Inflammatory macrophage treated with lipopolysaccharide for 1 hour (primary cell): ENCODE measurements around the gene MFNG.
"Not testable (repeated sequence)": the region's sequence is repeated elsewhere in the genome, so short reads cannot be mapped to it uniquely, and the experiment has no call there.

Experiments
- DNase-seq, 2 donors: peaks; one replicate each; pipeline ENCODE4 v3.0.0-alpha.2; 2020 to 2022

MFNG gene

DNA sequence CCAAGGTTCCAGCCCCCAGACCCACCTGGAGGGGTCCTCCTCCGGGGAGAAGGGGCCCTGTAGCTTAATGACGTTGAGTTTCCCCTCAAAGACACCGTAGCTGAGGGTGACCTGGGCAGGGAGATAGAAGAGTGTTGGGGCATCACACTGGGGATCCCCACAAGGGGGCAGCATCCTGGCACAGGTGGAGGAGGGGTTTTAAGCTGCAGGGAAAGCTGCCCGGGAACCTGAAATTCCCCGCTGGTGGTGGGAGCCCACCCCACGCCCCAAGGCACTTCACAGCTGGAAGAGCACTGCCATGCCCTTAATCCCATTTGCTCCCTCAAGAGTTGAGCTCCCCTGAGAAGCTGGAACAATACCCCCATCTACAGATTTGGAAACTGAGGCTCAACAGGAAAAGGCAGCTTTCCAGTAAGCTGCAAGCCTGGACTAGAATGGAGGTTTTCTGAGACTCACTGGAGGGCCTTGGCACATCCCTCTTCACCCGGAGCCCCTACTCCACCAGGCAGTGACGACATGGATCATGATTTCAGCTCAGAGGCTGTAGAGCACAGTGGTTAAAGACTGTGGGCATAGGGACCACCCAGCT, 13.7 kb downstream of the MFNG start:
- DNase-seq: peak in 1 of 2 donors; percentile 41

GRCh38 chr22:37471727-37472417, 14.3 kb downstream of the MFNG start:
- no peak for DNase-seq

- no peak for DNase-seq
Observed at GRCh38 chr22:37470087-37470445, 16.1 kb downstream of the MFNG start.

DNA sequence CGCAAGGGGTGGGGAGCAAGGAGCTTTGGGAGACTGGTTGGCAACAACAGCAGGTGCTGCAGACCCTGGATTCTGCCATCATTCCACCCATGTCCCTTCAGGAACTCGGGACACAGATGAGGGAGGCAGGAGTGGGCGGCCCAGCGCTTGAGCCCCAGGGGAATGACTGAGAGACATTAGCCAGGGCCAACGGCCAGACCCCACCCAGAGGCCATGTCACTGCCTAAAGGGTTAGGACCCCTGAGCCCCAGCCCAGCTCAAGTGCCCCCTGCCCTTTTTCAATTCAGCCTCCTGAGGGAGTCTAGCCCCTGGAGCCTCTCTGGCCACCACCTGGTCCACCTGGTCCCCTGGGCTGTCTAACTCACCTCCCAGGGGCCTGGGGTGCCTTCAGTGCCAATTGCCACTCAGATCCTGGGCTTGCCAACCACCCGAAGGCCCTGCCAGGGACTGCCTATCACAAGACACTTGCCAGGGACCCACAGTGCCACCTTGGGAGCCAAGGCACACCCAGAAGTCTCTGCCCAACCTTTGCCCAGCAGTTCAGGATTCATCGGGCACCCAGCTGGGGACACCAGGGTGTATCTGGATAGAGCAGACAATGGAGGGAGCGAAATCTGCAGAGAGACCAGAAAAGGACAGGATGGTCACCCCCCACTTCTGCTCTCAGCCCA, 16.6 kb downstream of the MFNG start:
- DNase-seq: no peak

DNA sequence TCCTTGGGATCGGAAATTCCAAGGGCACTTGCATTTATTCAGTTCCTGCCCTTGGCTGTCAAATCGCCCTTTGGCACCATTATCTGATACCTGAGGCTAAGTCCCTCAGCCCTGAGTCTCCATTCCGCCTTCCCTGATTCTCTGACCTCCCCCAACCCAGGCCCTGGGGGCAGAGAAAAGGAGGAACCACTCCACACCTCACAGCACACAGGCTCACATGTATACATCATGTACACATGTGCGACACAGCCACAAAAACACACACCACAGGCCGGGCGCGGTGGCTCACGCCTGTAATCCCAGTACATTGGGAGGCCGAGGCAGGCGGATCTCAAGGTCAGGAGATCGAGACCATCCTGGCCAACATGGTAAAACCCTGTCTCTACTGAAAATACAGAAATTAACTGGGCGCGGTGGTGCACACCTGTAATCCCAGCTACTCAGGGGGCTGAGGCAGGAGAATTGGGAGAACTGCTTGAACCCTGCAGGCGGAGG, 17.9 kb downstream of the MFNG start:
- DNase-seq: not testable (repeated sequence)

DNA sequence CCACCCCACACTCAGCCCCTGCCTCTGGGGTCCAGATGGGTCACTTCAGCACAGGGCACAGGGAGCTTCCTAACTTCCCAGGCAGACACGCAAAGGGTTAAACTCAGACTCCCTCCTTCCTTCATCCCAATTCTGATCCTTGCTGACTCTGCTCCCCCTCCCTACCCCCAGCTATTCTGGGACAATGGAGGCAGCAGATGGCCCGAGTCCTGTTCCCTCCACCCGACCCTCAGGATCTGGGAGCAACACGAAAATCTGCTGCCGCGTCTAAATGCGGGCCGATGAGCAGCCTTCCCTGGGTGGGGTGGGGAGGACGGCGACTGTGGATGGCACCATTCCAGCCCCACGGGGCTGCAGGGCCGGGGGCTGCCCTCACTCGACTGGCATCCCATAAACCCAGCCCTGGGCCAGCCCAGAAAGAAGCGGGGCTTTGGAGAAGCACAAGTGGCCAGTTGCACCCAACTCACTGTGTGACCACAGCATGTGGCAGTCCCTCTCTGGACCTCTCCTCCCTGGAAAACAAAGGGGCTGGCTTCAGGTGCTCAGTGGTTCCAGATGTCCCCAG, 18.7 kb downstream of the MFNG start:
- no peak for DNase-seq

GRCh38 chr22:37464181-37464580, 22.0 kb downstream of the MFNG start:
- no peak for DNase-seq

- peak in 1 of 2 donors; percentile 16 for DNase-seq
Observed at GRCh38 chr22:37462983-37463382, 23.2 kb downstream of the MFNG start.

GRCh38 chr22:37462436-37462835, 23.7 kb downstream of the MFNG start:
- no peak for DNase-seq

- DNase-seq: no peak
Observed at GRCh38 chr22:37461961-37462360, 24.2 kb downstream of the MFNG start.

- no peak for DNase-seq
Observed at GRCh38 chr22:37460684-37461083, 25.5 kb downstream of the MFNG start.

DNA sequence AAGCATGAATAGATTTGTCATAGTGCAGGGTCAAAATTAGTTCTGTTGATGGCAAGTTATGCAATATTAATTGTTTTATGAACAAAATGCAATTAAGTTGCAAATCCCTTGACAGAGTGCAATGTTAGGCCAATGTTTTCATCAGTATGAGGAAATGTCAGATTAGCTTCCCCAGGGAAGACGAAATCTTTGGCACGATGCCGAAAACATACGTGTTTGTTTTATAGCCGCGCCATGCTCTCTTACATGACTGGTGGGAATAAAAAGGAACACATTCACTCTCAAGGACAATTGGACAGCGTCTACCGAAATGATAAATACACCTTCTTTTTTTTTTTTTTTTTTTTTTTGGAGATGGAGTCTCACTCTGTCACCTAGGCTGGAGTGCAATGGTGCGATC, 27.0 kb downstream of the MFNG start:
- DNase-seq: no peak

- DNase-seq: peak; percentile 19 to 81
Observed at GRCh38 chr22:37457093-37457893, 28.9 kb downstream of the MFNG start.

- DNase-seq: no peak
Observed at GRCh38 chr22:37456346-37456745, 29.8 kb downstream of the MFNG start.

- no peak for DNase-seq
Observed at GRCh38 chr22:37455896-37456295, 30.3 kb downstream of the MFNG start.

- peak in 1 of 2 donors; percentile 4 for DNase-seq
Observed at GRCh38 chr22:37454857-37455686, 31.1 kb downstream of the MFNG start.

DNA sequence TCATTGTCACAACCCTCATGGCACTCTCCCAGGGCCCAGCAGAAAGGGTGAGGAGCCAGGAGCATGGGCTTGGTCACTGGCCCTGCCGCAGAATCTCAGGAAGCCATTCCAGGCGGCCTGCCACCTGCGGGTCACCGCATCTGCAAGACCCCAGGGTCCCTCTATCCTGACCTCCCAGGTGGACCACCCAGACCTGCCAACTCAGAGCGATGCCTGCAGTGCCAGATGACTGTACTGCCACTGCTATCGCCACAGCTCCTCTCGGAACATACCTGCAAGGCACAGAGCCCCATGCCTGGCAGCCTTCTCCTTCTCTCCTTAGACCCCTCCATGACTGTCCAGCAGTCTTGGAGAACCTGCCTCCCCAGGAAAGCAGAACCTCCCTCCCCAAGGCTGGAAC, 32.5 kb downstream of the MFNG start:
- no peak for DNase-seq

DNA sequence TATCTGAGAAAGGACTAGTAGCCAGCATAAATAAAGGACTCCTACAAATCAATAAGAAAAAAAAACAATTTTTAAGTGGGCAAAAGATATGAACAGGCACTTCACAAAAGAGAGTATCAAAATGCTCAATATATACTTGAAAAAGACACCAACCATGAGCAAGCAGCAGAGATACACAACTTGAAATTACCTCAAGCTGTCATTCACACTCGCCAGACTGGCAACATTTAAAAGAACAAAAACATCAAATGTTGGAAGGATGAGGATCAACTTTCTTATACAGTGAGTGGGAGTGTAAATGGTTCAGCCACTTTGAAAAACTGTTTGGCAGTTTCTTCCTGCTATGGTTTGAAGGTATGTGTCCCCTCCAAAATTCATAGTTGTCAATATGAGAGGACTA, 35.0 kb downstream of the MFNG start:
- no peak for DNase-seq

DNA sequence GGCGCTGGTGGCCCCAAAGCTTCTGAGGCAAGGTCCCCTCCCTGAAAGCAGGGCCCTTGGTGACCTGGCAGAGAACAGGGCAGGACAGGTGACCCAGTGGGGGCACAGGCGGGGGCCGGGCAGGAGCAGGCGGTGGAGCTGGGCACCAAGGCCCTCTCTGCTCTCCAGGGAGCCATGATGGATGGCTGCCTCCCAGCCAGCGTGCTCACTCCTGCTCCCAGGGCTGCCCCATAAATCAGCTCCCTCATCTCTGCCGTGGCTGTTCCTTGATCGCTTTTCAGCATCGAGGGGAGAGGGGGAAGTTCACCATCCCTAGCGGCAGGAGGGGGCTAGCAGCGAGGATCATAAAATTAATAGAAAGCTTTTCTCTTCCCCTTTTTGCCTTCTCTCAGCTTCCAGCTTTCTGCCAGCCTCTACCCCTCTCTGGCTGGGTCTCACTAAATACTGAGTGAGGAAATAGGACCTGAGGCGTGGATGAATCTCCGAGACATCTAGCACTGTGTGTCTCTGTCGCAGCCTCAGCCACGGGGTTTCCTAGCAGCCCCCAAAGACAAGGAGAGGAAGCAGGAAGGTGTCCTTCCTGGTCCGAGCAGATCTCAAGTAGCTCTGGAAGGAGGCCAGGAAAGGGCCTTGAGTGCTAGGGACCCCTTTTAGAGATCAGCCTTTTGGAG, 36.7 kb downstream of the MFNG start:
- no peak for DNase-seq

DNA sequence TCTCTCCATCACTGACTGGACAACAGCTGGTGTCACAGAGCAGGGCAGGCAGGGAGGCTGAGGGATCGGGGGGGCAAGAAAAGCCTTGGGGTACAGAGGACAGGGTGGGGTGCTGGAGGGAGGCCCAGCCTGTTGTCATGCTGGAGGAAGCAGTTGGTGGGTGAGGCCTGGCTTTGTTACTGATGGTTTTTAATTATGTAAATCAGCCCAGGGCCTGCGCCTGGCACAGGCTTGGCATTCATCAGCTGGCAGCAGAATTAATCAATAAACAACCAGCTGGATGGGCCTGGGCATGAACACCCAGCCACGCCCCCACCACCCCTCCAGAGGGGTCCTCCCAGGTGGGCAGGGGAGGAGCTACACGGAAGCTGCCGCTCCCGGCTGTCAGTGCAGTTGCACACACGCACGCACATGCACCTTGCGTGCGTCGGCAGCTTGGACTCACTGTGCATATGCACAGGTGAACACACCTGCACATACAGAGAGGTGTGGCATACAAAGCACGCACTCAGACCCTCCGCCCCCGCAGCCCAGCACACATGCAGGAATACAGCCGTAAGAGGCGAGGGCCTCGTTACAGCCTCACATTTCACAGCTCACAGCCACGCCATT, 37.6 kb downstream of the MFNG start:
- no peak for DNase-seq

DNA sequence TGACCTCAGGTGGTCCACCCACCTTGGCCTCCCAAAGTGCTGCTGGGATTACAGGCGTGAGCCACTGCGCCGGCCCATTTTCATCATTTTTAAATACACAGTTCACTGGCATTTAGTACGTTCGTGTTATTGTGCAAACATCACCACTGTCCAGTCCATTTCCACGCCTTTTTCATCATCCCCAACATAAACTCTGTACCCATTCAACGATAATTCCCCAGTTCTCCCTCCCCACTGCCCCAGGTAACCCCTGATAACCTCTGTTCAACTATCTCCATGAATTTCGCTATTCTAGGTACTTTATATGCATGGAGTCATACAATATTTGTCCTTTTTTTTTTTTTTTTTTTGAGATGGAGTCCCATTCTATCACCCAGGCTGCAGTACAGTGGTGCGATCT, 40.7 kb downstream of the MFNG start:
- DNase-seq: no peak
